ENCODE measurements around the gene RHOB.
A peak's percentile ranks its signal among the peaks of the same experiment; 100 is the strongest.
"Not testable (repeated sequence)": the region's sequence is repeated elsewhere in the genome, so short reads cannot be mapped to it uniquely, and the experiment has no call there.

The RHOB gene

DNA sequence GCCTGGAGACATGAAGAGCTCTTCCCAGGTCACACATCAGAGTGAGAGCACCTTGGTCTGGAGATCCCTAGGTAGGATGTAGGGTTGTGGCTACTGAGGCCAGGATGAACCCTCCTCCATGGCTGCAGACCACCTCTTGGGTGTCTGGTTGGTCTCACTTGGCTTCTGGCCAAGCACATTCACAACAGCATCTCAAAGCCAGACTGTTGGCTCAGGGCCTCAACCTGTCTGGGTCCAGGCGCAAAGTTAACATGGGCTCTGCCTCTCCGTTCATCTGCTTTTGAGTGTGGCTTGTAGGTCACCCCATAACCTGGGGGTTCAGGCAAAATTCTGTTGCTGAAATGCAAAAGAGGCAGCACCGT lies 40.1 kb downstream of the RHOB start:
- no peak overlapping the region for H3K4me3 ChIP-seq (ENCODE audit: low read depth, low read length)
- no peak for DNase-seq (ENCODE audit: low read depth)
- TF ChIP-seq, protein P1, sequence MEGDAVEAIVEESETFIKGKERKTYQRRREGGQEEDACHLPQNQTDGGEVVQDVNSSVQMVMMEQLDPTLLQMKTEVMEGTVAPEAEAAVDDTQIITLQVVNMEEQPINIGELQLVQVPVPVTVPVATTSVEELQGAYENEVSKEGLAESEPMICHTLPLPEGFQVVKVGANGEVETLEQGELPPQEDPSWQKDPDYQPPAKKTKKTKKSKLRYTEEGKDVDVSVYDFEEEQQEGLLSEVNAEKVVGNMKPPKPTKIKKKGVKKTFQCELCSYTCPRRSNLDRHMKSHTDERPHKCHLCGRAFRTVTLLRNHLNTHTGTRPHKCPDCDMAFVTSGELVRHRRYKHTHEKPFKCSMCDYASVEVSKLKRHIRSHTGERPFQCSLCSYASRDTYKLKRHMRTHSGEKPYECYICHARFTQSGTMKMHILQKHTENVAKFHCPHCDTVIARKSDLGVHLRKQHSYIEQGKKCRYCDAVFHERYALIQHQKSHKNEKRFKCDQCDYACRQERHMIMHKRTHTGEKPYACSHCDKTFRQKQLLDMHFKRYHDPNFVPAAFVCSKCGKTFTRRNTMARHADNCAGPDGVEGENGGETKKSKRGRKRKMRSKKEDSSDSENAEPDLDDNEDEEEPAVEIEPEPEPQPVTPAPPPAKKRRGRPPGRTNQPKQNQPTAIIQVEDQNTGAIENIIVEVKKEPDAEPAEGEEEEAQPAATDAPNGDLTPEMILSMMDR (IDR thresholded peaks at IDR 0.05; ENCODE audit: insufficient read depth, low read depth, low read length, missing control alignments) = no peak

DNA sequence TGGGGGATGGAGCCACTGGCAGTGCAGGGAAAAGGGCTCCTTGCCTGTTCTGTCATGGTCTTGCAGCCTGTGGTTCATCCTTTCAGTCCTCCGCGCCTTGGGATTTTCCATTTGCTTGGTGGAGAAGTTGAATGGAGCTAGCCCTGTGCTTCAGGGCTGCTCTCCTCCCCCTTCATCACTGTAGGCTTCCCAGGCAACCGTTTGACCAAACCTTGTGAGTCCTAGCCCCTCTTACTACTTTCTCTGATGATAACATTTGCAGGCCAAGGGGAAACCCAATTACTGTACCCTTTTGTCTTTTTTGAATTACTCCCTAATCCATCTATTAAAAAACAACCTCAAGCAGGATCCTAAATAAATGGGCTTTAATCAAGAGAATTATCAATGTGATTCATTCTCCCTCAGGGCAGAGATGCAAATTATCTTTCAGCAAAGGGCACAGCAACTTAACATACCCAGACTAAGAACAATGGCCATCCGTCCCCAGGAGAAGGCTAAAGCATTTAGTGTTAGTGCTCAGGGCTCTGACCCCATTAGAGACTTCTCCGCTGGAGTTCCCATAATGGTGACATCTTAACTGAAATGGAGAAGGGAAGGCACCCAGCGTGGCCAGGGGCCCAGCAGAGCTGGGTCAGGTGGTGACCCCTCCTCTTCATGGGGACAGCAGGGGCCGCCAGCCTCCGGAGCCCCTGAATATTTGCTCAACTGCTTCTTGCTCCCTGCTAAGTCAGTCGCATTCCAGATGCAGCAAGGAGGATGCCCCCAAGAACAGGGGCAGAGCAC lies 40.7 kb downstream of the RHOB start:
- H3K4me3 ChIP-seq (ENCODE audit: low read depth, low read length) = no peak overlapping the region
- TF ChIP-seq, protein P1 (IDR thresholded peaks at IDR 0.05; ENCODE audit: insufficient read depth, low read depth, low read length, missing control alignments) = no peak
- no peak for DNase-seq (ENCODE audit: low read depth)

- TF ChIP-seq, protein P1 (IDR thresholded peaks at IDR 0.05; ENCODE audit: insufficient read depth, low read depth, low read length, missing control alignments) = no peak
- H3K4me3 ChIP-seq (ENCODE audit: low read depth, low read length) = no peak overlapping the region
- no peak for DNase-seq (ENCODE audit: low read depth)
Measured at GRCh38 chr2:20488201-20488641, 41.3 kb downstream of the RHOB start.

- no peak overlapping the region for H3K4me3 ChIP-seq (ENCODE audit: low read depth, low read length)
- peak; percentile 36 for DNase-seq (ENCODE audit: low read depth)
- TF ChIP-seq, protein P1 (IDR thresholded peaks at IDR 0.05; ENCODE audit: insufficient read depth, low read depth, low read length, missing control alignments) = no peak
Measured at GRCh38 chr2:20488782-20489181, 41.9 kb downstream of the RHOB start.

DNA sequence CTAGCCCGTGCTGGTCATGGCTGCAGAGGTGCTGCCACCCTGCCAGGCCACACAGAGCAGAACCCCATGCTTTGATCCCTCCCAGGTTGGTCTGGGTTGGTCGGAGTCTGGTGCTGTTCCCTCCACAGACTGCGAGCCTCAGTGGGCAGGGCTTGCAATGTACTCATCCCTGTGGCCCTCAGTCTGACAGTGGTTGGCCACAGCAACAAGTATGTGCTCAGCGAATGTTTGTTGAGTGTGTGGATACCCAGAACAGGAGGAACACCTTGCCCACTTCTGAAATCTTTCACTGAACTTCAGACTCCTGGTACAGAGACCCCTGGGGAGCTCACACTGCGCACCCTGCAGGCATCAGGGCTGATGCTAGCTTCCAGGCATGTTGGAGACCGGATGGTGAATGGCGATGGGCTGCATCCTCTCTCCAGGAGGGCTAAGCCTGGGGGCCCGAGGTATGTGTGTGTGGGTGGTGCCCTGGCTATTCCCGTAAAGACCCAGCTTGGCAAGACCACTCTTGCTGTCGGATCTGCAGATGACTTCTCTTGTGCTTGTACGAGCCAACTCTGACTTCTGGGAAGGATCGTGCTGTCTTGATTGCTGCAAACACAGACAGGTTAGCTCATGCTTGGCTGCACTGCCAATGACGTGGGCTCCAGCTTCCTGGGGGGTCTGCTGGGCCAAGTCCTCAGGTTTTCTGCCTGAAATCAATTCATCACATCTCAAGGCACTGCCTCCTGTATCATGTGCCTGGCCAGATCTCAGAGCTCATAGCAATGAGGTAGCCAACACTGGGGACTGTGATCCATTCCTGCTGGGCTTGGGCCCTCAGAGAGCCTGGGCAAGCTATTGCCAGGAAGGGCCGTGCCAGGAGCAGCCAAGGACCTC lies 43.7 kb downstream of the RHOB start:
- no peak overlapping the region for H3K4me3 ChIP-seq (ENCODE audit: low read depth, low read length)
- DNase-seq (ENCODE audit: low read depth) = no peak
- TF ChIP-seq, protein P1 (IDR thresholded peaks at IDR 0.05; ENCODE audit: insufficient read depth, low read depth, low read length, missing control alignments) = no peak

DNA sequence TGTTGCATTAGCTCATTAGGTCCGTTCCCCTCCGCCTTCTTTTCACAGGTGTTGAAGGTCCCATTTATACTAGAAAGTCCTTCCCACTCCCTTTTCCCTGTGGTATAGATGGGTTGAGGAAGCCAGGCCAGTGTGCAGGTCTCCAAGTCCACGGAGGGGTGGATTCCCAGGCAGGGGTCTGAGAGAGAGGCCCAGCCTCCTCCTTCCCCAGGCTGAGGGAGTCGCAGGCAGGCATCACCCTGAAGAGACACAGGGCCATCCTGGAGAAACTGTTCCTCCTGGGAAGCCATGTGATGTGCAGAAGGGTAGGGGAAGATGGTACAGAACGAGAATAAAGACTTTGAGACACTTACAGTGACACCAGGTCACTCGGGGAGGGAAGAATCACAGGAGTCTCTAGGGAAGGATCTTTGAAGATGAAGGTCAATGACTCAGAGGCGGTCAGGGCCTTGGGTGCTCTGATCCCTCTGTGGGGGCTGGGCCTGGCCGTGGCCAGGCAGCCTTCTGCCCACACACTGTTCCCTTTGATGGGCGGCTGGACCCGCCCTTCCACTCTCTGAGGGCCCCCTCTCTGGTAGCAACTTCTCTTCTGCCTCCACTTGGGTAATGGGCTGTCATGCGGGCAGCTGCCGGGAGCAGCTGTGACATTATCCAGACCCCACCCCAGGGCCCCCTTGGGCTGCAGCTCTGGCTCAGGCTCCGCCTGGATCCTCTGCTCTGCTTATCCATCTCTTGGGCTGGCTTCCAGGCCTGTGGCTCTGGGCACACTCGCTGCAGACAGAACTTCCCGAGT lies 45.1 kb downstream of the RHOB start:
- DNase-seq (ENCODE audit: low read depth) = no peak
- TF ChIP-seq, protein P1 (IDR thresholded peaks at IDR 0.05; ENCODE audit: insufficient read depth, low read depth, low read length, missing control alignments) = no peak
- H3K4me3 ChIP-seq (ENCODE audit: low read depth, low read length) = no peak overlapping the region

- not testable (repeated sequence) for H3K4me3 ChIP-seq (ENCODE audit: low read depth, low read length); DNase-seq (ENCODE audit: low read depth)
Measured at GRCh38 chr2:20493095-20493494, 46.2 kb downstream of the RHOB start.

All from GM12865 (cell line).